HepG2 (cell line): Measurements from ENCODE around the gene CTCF. TPM values are rescaled to one million over a fixed set of nuclear protein-coding genes. Genes with fewer than 3 reads are reported as not detected.

ENCODE experiments used
- AHR ChIP-seq: IDR thresholded peaks from 2 replicates; pipeline ENCODE4 v1.6.1; 2018; ENCODE audit warnings: missing genetic modification reagents, missing compliant biosample characterization
- ARID2 ChIP-seq: sonication (generic); formaldehyde crosslinking; IDR thresholded peaks from 2 replicates; pipeline ENCODE4 v1.8.1; 2022; ENCODE audit warnings: mild to moderate bottlenecking, missing genetic modification reagents, borderline replicate concordance
- HDAC6 ChIP-seq: fragments of 200-600 bp; sonication (generic); IDR thresholded peaks from 2 replicates; pipeline ENCODE4 v1.7.0; 2017; ENCODE audit warnings: mild to moderate bottlenecking, antibody characterized with exemption, low read length, low read depth
- IKZF1 ChIP-seq: fragments of 450-650 bp; IDR thresholded peaks from 2 replicates; pipeline ENCODE4 v1.7.1; 2016
- LBX2 ChIP-seq: sonication (generic); formaldehyde crosslinking; IDR thresholded peaks from 2 replicates; pipeline ENCODE4 v1.5.0; 2020; ENCODE audit warnings: missing genetic modification reagents, mild to moderate bottlenecking, borderline replicate concordance
- NFAT5 ChIP-seq: sonication (generic); formaldehyde crosslinking; IDR thresholded peaks from 2 replicates; pipeline ENCODE4 v1.4.0; 2020; ENCODE audit warnings: missing genetic modification reagents
- RAD21 ChIP-seq: fragments of 450-650 bp; formaldehyde crosslinking; IDR thresholded peaks from 2 replicates; pipeline ENCODE4 v1.5.0; 2020; ENCODE audit warnings: mild to moderate bottlenecking
- RELA ChIP-seq: sonication (generic); formaldehyde crosslinking; IDR thresholded peaks from 2 replicates; pipeline ENCODE4 v1.4.0; 2020; ENCODE audit warnings: missing genetic modification reagents
- RXRA ChIP-seq: sonication (generic); formaldehyde crosslinking; IDR thresholded peaks from 2 replicates; pipeline ENCODE4 v1.5.1; 2020; ENCODE audit warnings: missing genetic modification reagents
- ZBTB8A ChIP-seq: sonication (generic); formaldehyde crosslinking; IDR thresholded peaks from 2 replicates; pipeline ENCODE4 v1.4.0; 2020; ENCODE audit warnings: mild to moderate bottlenecking, low read depth, missing genetic modification reagents, borderline replicate concordance
- ZNF749 ChIP-seq: sonication (generic); formaldehyde crosslinking; IDR thresholded peaks from 2 replicates; pipeline ENCODE4 v1.8.0; 2022; ENCODE audit warnings: mild to moderate bottlenecking, missing genetic modification reagents, moderate library complexity, borderline replicate concordance
- ZNF891 ChIP-seq: sonication (generic); formaldehyde crosslinking; IDR thresholded peaks from 2 replicates; pipeline ENCODE4 v1.5.0; 2020; ENCODE audit warnings: mild to moderate bottlenecking, missing genetic modification reagents
- polyA plus RNA-seq, 8 experiments: library from polyadenylated mRNA; depleted of rRNA in 3 of 8; stranded (reverse) in 7 of 8; unstranded in 1 of 8; fragments of >200 nt; fragmentation: Illumina TruSeq in 4 of 8; extraction: Trizol in 4 of 8; gene quantifications; 2 replicates each; pipeline versions ENCODE4 v1.2.1 to v1.2.3, GENCODE V29; 2011 to 2016; ENCODE audit warnings: low read depth in 4 of 8, missing spikeins in 1 of 8, mixed read lengths in 1 of 8; ENCODE audit not compliant: insufficient read depth in 1 of 8
- total RNA-seq, 5 experiments: library from RNA; depleted of rRNA; stranded (reverse); fragments of >200 nt; fragmentation: Illumina TruSeq; extraction: Trizol; gene quantifications; 2 replicates each; pipeline ENCODE4 v1.2.3, GENCODE V29; 2016; ENCODE audit warnings: low read depth in 1 of 5
- TF ChIP-seq, protein P1 (sequence below): sonication (generic); formaldehyde crosslinking; IDR thresholded peaks from 2 replicates; pipeline ENCODE4 v1.4.0; 2020; ENCODE audit warnings: mild to moderate bottlenecking, missing genetic modification reagents
- TF ChIP-seq, protein P2 (sequence below): sonication (generic); formaldehyde crosslinking; IDR thresholded peaks from 2 replicates; pipeline ENCODE4 v1.4.0; 2020; ENCODE audit warnings: missing genetic modification reagents
- TF ChIP-seq, protein P3 (sequence below): sonication (generic); formaldehyde crosslinking; IDR thresholded peaks from 2 replicates; pipeline ENCODE4 v1.4.0; 2020; ENCODE audit warnings: missing genetic modification reagents, low read depth, mild to moderate bottlenecking, borderline replicate concordance

CTCF gene
- total and polyA plus RNA-seq, 2 of the 13 experiments (the other 11 are each of a cell fraction or from before 2014, with no cell fraction given) = 19.5 to 37.5 TPM

DNA sequence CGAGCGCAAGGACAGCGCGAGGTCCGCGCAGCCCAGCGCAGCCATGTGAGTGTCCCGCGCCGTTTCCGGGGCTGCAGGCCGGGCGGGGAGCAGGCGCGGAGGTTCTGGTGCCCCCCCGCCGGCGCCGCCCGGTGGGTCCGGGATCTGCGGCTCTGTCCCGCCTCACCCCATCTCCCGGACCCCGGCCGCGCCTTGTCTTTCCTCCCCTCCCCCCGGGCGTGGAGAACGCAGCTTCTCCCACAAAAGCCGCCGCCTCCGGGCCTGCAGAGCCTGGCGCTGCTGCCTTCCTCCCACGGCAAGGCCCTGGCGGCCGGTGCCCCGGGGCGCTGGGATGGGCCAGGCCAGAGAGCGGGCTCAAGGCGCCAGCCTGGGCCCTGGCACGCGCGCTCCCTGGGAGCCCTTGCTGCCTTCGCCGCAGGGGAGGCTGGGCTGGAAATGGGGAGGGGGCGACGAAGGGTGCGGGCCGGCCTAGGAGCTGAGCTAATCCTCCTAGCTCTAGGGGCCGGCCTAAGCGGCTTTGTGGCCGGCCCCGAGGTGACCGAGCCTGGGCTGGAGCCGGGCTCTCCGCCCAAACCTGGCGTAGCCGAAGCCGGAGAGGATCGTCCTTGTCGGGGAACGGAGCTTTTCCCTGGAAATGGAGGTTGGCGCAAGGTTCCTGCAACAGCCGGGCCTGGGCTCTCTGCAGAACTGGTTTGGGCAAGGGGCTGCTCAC is 33.3 kb upstream of the CTCF start (continued):
- peak; percentile 79; the same call in 1 of the 2 replicates for TF ChIP-seq ZNF749 (CRISPR knock-in tag)
- TF ChIP-seq IKZF1 = no peak
- peak; percentile 94 for TF ChIP-seq ARID2 (CRISPR knock-in tag)
- TF ChIP-seq ZNF891 (CRISPR knock-in tag) = no peak; the same call in none of the 2 replicates
- TF ChIP-seq NFAT5 (CRISPR knock-in tag) = peak; percentile 74; the same call in 1 of the 2 replicates
- no peak for TF ChIP-seq RELA (CRISPR knock-in tag)
- TF ChIP-seq RXRA (CRISPR knock-in tag) = peak; percentile 6; the same call in 1 of the 2 replicates
- TF ChIP-seq, protein P1, sequence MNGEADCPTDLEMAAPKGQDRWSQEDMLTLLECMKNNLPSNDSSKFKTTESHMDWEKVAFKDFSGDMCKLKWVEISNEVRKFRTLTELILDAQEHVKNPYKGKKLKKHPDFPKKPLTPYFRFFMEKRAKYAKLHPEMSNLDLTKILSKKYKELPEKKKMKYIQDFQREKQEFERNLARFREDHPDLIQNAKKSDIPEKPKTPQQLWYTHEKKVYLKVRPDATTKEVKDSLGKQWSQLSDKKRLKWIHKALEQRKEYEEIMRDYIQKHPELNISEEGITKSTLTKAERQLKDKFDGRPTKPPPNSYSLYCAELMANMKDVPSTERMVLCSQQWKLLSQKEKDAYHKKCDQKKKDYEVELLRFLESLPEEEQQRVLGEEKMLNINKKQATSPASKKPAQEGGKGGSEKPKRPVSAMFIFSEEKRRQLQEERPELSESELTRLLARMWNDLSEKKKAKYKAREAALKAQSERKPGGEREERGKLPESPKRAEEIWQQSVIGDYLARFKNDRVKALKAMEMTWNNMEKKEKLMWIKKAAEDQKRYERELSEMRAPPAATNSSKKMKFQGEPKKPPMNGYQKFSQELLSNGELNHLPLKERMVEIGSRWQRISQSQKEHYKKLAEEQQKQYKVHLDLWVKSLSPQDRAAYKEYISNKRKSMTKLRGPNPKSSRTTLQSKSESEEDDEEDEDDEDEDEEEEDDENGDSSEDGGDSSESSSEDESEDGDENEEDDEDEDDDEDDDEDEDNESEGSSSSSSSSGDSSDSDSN = peak; percentile 83
- no peak for TF ChIP-seq LBX2 (CRISPR knock-in tag)
- TF ChIP-seq RAD21 (CRISPR knock-in tag) = peak; percentile 13; the same call in 1 of the 2 replicates
- no peak for TF ChIP-seq HDAC6
- TF ChIP-seq, protein P2, sequence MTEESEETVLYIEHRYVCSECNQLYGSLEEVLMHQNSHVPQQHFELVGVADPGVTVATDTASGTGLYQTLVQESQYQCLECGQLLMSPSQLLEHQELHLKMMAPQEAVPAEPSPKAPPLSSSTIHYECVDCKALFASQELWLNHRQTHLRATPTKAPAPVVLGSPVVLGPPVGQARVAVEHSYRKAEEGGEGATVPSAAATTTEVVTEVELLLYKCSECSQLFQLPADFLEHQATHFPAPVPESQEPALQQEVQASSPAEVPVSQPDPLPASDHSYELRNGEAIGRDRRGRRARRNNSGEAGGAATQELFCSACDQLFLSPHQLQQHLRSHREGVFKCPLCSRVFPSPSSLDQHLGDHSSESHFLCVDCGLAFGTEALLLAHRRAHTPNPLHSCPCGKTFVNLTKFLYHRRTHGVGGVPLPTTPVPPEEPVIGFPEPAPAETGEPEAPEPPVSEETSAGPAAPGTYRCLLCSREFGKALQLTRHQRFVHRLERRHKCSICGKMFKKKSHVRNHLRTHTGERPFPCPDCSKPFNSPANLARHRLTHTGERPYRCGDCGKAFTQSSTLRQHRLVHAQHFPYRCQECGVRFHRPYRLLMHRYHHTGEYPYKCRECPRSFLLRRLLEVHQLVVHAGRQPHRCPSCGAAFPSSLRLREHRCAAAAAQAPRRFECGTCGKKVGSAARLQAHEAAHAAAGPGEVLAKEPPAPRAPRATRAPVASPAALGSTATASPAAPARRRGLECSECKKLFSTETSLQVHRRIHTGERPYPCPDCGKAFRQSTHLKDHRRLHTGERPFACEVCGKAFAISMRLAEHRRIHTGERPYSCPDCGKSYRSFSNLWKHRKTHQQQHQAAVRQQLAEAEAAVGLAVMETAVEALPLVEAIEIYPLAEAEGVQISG (CRISPR knock-in tag) = peak; percentile 66
- no peak for TF ChIP-seq ZBTB8A (CRISPR knock-in tag)
- 0 out of 2 replicates have a peak, but pooled peaks have one; percentile 29 for TF ChIP-seq AHR
- TF ChIP-seq, protein P3, sequence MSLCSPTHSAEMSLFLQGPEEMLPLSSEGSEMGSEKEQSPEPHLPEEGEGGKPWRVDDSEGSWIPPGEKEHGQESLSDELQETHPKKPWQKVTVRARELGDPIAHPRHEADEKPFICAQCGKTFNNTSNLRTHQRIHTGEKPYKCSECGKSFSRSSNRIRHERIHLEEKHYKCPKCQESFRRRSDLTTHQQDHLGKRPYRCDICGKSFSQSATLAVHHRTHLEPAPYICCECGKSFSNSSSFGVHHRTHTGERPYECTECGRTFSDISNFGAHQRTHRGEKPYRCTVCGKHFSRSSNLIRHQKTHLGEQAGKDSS = no peak
